HEK293T (cell line): Measurements from ENCODE around the gene HIPK1.

Experiments used
- ARNT ChIP-seq: fragments of 450-650 bp; IDR thresholded peaks from 2 replicates; pipeline ENCODE4 v1.6.1; 2017; ENCODE audit warnings: mild to moderate bottlenecking
- BHLHE40 ChIP-seq: fragments of 450-650 bp; IDR thresholded peaks from 2 replicates; pipeline ENCODE4 v1.6.1; 2016; ENCODE audit warnings: mild to moderate bottlenecking, moderate library complexity, borderline replicate concordance
- CTBP1 ChIP-seq: fragments of 450-650 bp; IDR thresholded peaks from 2 replicates; pipeline ENCODE4 v1.6.1; 2016; ENCODE audit warnings: borderline replicate concordance
- ELF4 ChIP-seq: fragments of 450-650 bp; IDR thresholded peaks from 2 replicates; pipeline ENCODE4 v1.6.1; 2017; ENCODE audit warnings: antibody characterized with exemption
- FOXA1 ChIP-seq: fragments of 450-650 bp; IDR thresholded peaks from 2 replicates; pipeline ENCODE4 v1.6.1; 2016; ENCODE audit warnings: mild to moderate bottlenecking
- FOXK2 ChIP-seq: fragments of 450-650 bp; IDR thresholded peaks from 2 replicates; pipeline ENCODE4 v1.6.1; 2016; ENCODE audit warnings: mild to moderate bottlenecking
- FOXM1 ChIP-seq: fragments of 450-650 bp; IDR thresholded peaks from 2 replicates; pipeline ENCODE4 v1.6.1; 2017; ENCODE audit warnings: mild to moderate bottlenecking, borderline replicate concordance
- LEF1 ChIP-seq: fragments of 450-650 bp; IDR thresholded peaks from 2 replicates; pipeline ENCODE4 v1.6.1; 2017; ENCODE audit warnings: mild to moderate bottlenecking, borderline replicate concordance
- NFRKB ChIP-seq: fragments of 450-650 bp; IDR thresholded peaks from 2 replicates; pipeline ENCODE4 v1.6.1; 2016; ENCODE audit warnings: mild to moderate bottlenecking, moderate library complexity
- PKNOX1 ChIP-seq: fragments of 450-650 bp; IDR thresholded peaks from 2 replicates; pipeline ENCODE4 v1.6.1; 2016
- SP1 ChIP-seq: fragments of 450-650 bp; IDR thresholded peaks from 2 replicates; pipeline ENCODE4 v1.6.1; 2017
- SUZ12 ChIP-seq: fragments of 450-650 bp; IDR thresholded peaks from 2 replicates; pipeline ENCODE4 v1.6.1; 2016; ENCODE audit warnings: mild to moderate bottlenecking
- TARDBP ChIP-seq: fragments of 450-650 bp; IDR thresholded peaks from 2 replicates; pipeline ENCODE4 v1.6.1; 2016
- ZNF384 ChIP-seq: fragments of 450-650 bp; IDR thresholded peaks from 2 replicates; pipeline ENCODE4 v1.6.1; 2016

- no peak for TF ChIP-seq PKNOX1
- no peak for TF ChIP-seq ZNF384
- TF ChIP-seq ELF4, result no peak
- TF ChIP-seq FOXA1, result no peak
- no peak for TF ChIP-seq SP1
- no peak for TF ChIP-seq BHLHE40
- TF ChIP-seq FOXM1, result no peak
- TF ChIP-seq SUZ12, result no peak
- TF ChIP-seq TARDBP, result no peak
- TF ChIP-seq NFRKB, result no peak
- TF ChIP-seq FOXK2, result no peak
- no peak for TF ChIP-seq ARNT
- no peak for TF ChIP-seq CTBP1
- no peak for TF ChIP-seq LEF1
Observed at GRCh38 chr1:114023377-114023776, 94.3 kb downstream of the HIPK1 start.
